Fibroblast of pulmonary artery (primary cell): ENCODE measurements around the gene AMN.

Experiments used
- DNase-seq: peaks from one replicate; pipeline ENCODE4 v3.0.0-alpha.2; 2010; ENCODE audit warnings: low read depth
- H3K4me3 ChIP-seq: replicated peaks from 2 replicates; pipeline ENCODE4 v1.5.1; 2011; ENCODE audit warnings: low read depth, mild to moderate bottlenecking, control low read depth, low read length, moderate library complexity
- CTCF ChIP-seq: IDR thresholded peaks from 2 replicates; pipeline ENCODE4 v1.5.1; 2011; ENCODE audit warnings: mild to moderate bottlenecking, control low read depth, low read length, inconsistent platforms; ENCODE audit errors: missing control alignments

AMN gene

GRCh38 chr14:102917469-102918211 is 4.8 kb upstream of the AMN start:
- DNase-seq, result peak; percentile 49
- H3K4me3 ChIP-seq, result no peak overlapping the region
- peak; percentile 69 for TF ChIP-seq CTCF

GRCh38 chr14:102918438-102918837 is 4.0 kb upstream of the AMN start:
- no peak for DNase-seq
- TF ChIP-seq CTCF, result no peak
- H3K4me3 ChIP-seq, result no peak overlapping the region

GRCh38 chr14:102920273-102920997 is 2.0 kb upstream of the AMN start:
- DNase-seq, result no peak
- H3K4me3 ChIP-seq, result no peak overlapping the region
- no peak for TF ChIP-seq CTCF

GRCh38 chr14:102920998-102921304 is 1.5 kb upstream of the AMN start:
- no peak for DNase-seq
- no peak overlapping the region for H3K4me3 ChIP-seq

DNA sequence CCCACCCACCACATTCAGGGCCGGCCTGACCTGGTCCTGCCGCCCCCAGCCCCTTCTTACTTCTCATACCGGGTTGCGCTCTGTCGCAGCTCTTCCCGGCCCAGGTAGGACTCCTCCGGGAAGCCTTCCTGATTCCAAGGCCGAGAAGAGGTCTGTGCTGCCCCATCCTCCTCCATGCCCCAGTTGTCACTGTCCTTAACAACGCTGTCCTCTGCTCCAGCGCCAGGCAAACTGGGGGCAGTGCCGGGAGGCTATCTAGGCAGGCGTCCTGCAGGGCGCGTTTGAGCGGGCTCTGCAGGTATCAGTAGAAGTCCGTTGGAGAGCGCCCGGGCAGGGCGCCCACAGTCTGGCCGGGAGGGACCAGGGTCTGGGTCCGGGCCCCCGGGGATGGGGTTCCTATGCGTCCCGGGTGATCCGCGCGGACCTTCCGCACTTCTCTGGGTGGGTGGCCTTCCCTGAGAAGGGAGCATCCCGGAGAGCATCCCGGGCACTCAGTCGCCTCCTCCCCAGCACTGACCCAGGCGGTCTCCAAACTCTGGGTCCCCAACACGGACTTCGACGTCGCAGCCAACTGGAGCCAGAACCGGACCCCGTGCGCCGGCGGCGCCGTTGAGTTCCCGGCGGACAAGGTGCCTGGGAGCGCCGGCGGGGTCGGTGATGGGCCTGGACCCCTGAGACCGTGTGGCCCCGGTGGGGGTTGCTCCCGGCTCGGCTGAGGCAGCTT is 900 bp downstream of the AMN start:
- TF ChIP-seq CTCF, result no peak
- peak overlapping the region; percentile 21 for H3K4me3 ChIP-seq
- DNase-seq, result no peak

More at GRCh38 chr14:102920998-102921304, 1.5 kb upstream of the AMN start:
- no peak for TF ChIP-seq CTCF

- H3K4me3 ChIP-seq, result no peak overlapping the region
- no peak for DNase-seq
- TF ChIP-seq CTCF, result no peak
Observed at GRCh38 chr14:102923925-102924486, 1.5 kb downstream of the AMN start.
